ENCODE data around the gene CST9. TPM values are rescaled to one million over a fixed set of nuclear protein-coding genes. Genes with fewer than 3 reads are reported as not detected.
"Not testable (repeated sequence)": the region's sequence is repeated elsewhere in the genome, so short reads cannot be mapped to it uniquely, and the experiment has no call there.

CST9 gene
- total RNA-seq, 2 donors from 2014 or later, result not detected

GRCh38 chr20:23639490-23639958 lies 33.8 kb upstream of the CST9 start:
- ATAC-seq (no peak), DNase-seq (no peak)
- intact Hi-C loops (cut with DNase I), result loop anchor here in 1 of 2 donors (10.0 kb wide), 1 partner anchor 275 kb away; the partner anchor contains the start of gene GZF1

GRCh38 chr20:23638309-23638708 lies 32.6 kb upstream of the CST9 start:
- no peak for ATAC-seq

GRCh38 chr20:23637282-23638221 lies 31.8 kb upstream of the CST9 start, which contains the start of gene CST3:
TSS of gene CST3 (minus strand) at chr20:23637955. CDS start at chr20:23637862, 93 bp downstream.
- ATAC-seq (peak; percentile 85 to 91), DNase-seq (peak; percentile 94)
- intact Hi-C loops (cut with DNase I), result loop anchor here in 1 of 2 donors (10.0 kb wide), 1 partner anchor 273 kb away; the partner anchor contains the start of gene GZF1

More at GRCh38 chr20:23638309-23638708, 32.6 kb upstream of the CST9 start:
- intact Hi-C loops (cut with DNase I), result loop anchor here in 1 of 2 donors (10.0 kb wide), 1 partner anchor 274 kb away; the partner anchor contains the start of gene GZF1
- no peak for DNase-seq

- DNase-seq, result no peak
- ATAC-seq, result no peak
- intact Hi-C loops (cut with DNase I), result loop anchor here in 1 of 2 donors (10.0 kb wide), 1 partner anchor 272 kb away; the partner anchor contains the start of gene GZF1
Observed at GRCh38 chr20:23636908-23637281, 31.2 kb upstream of the CST9 start.

- ATAC-seq (no peak), DNase-seq (no peak)
- intact Hi-C loops (cut with DNase I), result loop anchor here in 1 of 2 donors (10.0 kb wide), 1 partner anchor 272 kb away; the partner anchor contains the start of gene GZF1
Observed at GRCh38 chr20:23636182-23636907, 30.6 kb upstream of the CST9 start.

- DNase-seq, ATAC-seq: not testable (repeated sequence)
- intact Hi-C loops (cut with DNase I), result loop anchor here in 1 of 2 donors (10.0 kb wide), 1 partner anchor 271 kb away; the partner anchor contains the start of gene GZF1
Observed at GRCh38 chr20:23635768-23636090, 30.0 kb upstream of the CST9 start.

- ATAC-seq (peak in 1 of 2 donors; percentile 8), DNase-seq (peak; percentile 59)
- intact Hi-C loops (cut with DNase I), result loop anchor here in 1 of 2 donors (10.0 kb wide), 1 partner anchor 270 kb away; the partner anchor contains the start of gene GZF1
Observed at GRCh38 chr20:23634985-23635767, 29.5 kb upstream of the CST9 start.

- ATAC-seq (no peak), DNase-seq (no peak)
- intact Hi-C loops (cut with DNase I), result loop anchor here in 1 of 2 donors (10.0 kb wide), 1 partner anchor 269 kb away; the partner anchor contains the start of gene GZF1
Observed at GRCh38 chr20:23634044-23634801, 28.5 kb upstream of the CST9 start.

- DNase-seq (no peak), ATAC-seq (no peak)
Observed at GRCh38 chr20:23632711-23633573, 27.2 kb upstream of the CST9 start.

GRCh38 chr20:23631981-23632710 lies 26.4 kb upstream of the CST9 start:
- DNase-seq, result no peak
- ATAC-seq, result peak in 1 of 2 donors; percentile 6
- intact Hi-C loops (cut with DNase I), result loop anchor here in 1 of 2 donors (10.0 kb wide), 1 partner anchor 267 kb away; the partner anchor contains the start of gene GZF1

More at GRCh38 chr20:23632711-23633573, 27.2 kb upstream of the CST9 start:
- intact Hi-C loops (cut with DNase I), result loop anchor here in 1 of 2 donors (10.0 kb wide), 1 partner anchor 268 kb away; the partner anchor contains the start of gene GZF1

GRCh38 chr20:23631226-23631822 lies 25.6 kb upstream of the CST9 start:
- intact Hi-C loops (cut with DNase I), result loop anchor here in 1 of 2 donors (10.0 kb wide), 1 partner anchor 267 kb away; the partner anchor contains the start of gene GZF1
- ATAC-seq (no peak), DNase-seq (no peak)

- intact Hi-C loops (cut with DNase I), result loop anchor here in 1 of 2 donors (10.0 kb wide), 1 partner anchor 266 kb away; the partner anchor contains the start of gene GZF1
- no peak for ATAC-seq
- no peak for DNase-seq
Observed at GRCh38 chr20:23630392-23630849, 24.7 kb upstream of the CST9 start.

GRCh38 chr20:23629542-23630391 lies 24.1 kb upstream of the CST9 start:
- ATAC-seq (no peak), DNase-seq (no peak)
- intact Hi-C loops (cut with DNase I), result loop anchor here in 1 of 2 donors (10.0 kb wide), 1 partner anchor 265 kb away; the partner anchor contains the start of gene GZF1

- intact Hi-C loops (cut with DNase I), result no loop called here
- ATAC-seq, result peak in 1 of 2 donors; percentile 67
- DNase-seq, result peak; percentile 75
Observed at GRCh38 chr20:23629017-23629541, 23.4 kb upstream of the CST9 start.

Data from left cardiac atrium (tissue), 4 donors.